Measurements from ENCODE around the gene CTNNA3.
"Not testable (repeated sequence)": the region's sequence is repeated elsewhere in the genome, so short reads cannot be mapped to it uniquely, and the experiment has no call there.

Gene CTNNA3

DNA sequence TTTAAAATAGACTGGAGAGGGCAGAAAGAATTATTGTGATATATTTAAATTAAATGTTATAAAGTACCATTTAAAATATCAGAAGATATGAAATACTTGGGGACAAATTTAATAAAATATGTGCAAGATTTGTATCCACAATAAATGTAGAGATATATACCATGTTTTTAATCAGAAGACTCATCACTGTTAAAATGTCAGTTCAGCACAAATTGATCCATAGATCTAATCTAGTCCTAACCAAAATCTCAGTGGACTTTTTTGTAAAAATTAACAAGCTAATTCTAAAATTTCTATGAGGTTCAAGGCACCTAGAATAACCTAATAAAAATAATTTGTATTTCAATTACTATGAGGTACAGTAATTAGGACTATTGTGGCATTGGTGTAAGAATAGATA, 96.4 kb downstream of the CTNNA3 start:
- DNase-seq: no peak

DNA sequence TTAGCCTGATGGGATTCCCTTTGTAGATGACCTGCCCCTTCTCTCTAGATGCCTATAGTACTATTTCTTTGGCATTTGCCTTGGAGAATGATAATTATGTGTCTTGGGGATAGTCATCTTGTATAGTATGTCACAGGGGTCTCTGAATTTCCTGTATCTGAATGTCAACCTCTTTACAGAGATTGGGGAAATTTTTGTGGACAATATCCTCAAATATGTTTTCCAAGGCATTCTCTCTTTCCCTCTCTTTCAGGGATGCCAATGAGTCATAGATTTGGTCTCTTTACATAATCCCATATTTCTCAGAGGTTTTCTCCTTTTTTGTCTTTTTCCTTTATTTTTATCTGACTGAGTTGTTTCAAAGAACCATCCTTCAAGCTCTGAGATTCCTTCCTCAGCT, 99.4 kb downstream of the CTNNA3 start:
- no peak for DNase-seq

DNA sequence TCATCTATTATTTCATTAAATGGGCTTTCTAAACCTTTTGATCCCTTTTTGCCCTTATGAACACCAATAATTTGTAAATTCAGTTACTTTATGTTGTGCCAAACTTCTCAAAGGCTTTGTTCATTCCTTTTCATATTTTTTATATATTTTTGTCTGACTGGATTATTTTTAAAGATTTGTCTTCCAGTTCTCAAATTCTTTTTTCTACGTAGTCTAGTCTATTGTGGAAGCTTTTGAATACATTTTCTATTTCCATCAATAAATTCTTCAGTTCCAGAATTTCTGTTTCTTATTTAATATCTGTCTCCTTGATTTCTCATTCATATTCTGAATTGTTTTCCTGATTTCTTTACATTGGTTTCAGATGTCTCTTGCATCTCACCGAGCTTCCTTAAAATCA, 108.2 kb downstream of the CTNNA3 start:
- DNase-seq: no peak

DNA sequence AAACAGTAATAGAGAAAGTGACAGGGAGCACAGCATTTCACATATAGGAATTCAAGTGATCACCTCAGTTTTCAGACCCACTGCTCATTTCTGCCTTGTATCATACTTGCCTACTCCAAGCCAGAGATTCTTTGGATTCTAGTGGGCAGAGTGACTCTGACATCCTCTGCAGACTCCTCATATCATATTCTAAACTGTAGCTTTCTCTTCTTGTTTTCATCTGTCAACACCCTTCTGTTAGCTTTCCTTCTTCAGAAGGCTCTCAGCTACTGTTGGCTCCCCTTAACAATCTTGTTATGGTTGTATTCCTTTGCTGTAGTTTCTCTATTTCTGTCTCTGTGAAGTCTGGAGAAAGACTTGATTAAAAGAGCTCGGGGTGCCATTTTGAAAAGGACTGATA, 120.5 kb downstream of the CTNNA3 start:
- DNase-seq: no peak

DNA sequence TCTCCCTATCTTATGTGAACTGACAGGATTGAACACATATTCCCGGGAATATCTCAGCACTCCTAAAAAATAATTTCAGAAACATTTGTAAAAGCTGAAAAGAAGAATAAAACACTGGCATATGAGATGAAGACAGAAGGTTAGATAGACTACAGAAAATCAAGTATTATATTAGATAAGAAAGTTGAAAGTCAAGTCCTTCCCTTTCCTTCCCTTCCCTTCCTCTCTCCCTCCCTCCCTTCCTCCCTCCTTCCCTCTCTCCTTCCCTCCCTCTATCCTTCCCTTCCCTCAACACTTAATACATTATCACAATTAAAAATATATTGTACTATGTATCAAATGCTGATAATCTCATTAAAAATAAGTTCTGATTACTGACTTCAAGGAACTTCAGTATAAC, 122.5 kb downstream of the CTNNA3 start:
- no peak for DNase-seq

DNA sequence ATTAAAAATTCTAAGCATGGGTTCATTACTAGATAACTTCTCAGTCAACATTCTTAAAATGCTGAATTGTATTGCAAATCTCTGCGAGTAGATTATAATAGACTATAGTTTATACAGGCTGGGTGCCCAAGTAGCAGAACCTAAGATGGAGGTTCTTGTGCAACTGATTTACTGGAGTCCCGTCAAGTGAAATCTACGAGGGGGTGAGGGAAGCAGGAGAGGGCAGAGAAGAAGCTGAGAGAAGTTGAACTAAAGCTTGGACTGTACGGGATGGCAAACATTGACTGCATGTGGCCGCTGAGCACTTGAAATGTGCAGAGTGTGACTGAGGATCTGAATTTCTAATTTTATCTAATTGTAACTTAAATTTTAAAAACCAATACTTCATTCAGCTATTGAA, 124.5 kb downstream of the CTNNA3 start:
- no peak for DNase-seq

DNA sequence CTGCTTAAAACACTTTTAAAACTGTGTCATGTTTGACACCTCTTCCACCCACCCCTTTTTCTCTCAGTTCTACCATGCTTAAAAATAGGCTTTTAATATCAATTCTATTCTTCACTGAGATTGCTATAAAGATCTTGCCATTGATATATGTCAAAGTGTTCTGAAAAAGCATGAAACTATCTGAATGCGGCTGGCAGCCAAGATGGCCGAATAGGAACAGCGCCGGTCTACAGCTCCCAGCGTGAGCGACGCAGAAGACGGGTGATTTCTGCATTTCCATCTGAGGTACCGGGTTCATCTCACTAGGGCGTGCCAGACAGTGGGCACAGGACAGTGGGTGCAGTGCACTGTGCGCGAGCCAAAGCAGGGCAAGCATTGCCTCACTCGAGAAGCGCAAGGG, 137.7 kb downstream of the CTNNA3 start:
- not testable (repeated sequence) for DNase-seq

DNA sequence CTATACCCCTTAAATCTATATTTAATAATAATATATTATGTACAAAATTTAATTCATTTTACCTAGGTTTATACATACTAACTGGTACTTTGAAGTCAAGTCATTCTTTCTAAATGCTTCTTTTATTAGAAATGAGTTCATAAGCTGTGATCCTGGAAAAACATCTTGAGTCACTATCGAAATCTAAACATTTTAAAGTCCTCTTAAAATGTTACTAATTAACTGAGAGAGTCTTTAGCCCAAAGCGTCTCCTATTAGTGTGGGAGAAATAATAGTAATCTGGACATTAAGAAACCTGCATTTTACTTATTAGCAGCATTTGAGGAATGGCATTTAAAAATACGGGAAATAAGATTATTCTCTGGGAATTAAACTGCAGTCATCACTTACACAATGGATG, 142.7 kb downstream of the CTNNA3 start:
- no peak for DNase-seq

DNA sequence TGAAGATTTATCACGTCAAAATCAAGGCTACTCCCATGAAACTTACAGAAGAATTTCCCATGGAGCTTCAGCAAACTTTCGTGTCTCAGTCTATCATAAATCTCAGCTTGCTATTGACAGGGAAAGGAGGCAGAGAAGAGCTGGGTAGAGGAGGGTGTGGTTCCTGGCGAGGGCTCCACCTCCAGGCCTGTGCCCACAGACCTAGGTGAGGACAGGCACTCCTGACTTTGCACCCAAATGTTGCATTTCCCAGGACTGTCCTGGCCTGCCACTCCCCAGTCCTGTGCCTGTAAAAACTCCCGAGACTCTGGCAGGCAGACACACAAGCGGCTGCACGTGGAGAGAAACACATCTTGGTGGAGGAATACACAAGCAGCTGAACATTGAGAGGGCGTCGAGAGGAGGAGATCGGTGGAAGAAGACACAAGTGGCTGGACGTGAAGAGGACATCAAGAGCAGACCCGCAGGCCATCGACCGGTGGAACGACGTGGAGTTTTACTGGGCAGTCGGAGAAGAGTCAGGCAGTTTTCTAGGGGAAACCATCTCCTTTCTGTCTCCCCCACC, 145.1 kb downstream of the CTNNA3 start:
- no peak for DNase-seq

DNA sequence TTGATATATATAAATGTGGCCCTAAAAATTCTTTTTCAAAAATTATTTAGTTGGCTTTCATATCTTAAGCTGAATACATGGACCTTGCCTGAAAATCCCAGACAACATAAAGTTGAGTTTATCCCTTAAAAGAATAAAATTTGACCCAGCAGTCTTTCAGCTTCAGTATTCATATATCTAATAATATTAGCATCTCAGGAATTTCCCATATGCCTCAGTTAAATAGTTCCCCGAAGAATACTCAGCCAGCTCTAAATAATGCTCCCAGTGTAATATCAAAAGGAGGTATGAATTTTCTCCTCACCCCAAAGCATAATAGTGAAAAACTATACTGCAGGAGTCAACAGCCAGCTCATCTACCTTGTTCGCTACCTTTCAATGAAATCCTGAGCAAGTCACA, 145.9 kb downstream of the CTNNA3 start:
- no peak for DNase-seq

DNA sequence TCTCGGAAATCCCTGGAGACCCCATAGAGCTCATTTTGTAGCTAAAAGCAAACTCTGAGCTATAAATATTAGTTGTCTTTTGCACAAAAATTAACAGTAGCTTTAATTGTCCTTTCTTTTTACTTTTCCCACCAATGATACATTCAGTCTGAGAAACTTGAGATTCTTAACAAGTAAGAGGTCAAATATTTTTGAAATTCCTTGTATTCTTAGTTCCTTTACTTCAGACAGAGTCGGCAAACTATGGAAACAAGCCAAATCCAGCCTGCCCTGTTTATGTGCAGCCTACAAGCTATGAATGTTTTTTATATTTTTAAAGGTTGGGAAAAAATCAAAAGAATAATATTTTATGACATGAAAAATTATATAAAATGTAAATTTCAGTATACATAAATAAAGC, 146.6 kb downstream of the CTNNA3 start:
- no peak for DNase-seq

DNA sequence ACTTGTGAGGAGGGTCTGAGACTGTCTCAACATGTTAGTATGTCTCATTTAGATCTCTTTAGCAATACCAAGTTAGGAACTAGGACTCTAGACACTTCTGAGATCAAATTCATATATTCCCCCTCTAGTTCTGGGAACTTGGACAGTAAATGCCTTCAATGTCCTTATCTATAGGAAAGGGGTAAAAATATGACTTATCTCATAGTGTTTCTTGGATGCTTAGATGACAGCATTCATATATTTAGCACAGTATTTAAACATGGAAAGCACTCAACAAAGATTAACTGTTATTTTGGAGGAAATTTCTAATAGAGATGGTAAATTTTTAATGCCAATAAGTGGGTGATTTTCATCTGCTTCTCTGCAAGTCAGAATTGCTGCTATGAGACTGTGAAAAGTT, 154.6 kb downstream of the CTNNA3 start:
- no peak for DNase-seq

DNA sequence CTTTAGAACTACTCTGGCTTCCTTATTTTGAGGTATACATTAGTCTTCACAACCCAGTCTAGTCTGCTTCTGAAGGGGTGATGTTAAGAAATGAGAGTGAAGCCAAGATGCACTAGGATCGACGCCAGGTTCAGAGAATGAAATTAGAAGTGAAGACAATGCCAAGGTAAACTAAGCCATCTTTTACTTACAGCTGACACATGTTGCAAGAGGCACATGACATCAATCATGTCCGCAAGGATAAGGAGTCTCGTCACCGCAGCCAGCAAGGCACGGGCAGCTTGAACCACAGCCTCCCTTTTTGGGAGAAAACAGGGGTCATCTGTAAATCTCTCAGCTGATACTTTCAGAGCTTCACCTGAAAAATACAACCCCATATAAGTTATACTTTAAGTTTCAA, 156.7 kb downstream of the CTNNA3 start:
- DNase-seq: no peak

DNA sequence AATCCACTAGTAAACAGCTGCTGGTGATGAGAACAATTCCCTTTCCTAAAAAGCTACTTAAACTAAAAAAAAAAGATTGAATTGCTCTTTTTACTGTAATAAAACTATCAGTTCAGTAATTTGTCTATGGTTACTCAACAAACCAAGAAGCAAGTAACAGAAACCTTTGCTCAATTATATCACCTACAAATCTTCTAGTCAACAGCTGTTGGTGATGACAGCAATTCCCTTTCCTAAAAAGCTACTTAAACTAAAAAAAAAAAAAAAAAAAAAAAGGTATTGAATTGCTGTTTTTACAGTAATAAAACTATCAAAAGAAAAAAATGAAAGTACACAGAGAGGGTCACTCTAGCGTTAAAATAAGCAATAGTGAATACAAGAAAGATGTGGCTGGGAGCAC, 158.1 kb downstream of the CTNNA3 start:
- no peak for DNase-seq

DNA sequence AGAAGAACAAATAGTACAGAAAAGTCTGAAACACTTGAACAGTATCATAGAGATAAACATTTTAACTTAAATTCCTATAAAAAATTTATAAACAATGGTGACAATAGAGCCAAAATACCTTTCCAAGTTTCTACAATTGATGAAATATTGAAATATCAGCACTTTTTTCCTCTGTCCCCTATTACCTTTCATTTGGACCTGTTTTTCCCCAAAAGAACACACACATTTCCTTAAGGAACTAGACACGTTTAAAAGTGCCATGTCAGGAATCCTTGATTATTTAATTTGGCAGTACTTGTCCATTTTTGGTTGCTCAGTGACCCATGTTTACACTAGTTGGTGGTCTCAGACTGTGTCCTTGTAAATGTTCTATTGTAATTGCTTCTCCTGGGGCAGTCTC, 162.6 kb downstream of the CTNNA3 start:
- no peak for DNase-seq

DNA sequence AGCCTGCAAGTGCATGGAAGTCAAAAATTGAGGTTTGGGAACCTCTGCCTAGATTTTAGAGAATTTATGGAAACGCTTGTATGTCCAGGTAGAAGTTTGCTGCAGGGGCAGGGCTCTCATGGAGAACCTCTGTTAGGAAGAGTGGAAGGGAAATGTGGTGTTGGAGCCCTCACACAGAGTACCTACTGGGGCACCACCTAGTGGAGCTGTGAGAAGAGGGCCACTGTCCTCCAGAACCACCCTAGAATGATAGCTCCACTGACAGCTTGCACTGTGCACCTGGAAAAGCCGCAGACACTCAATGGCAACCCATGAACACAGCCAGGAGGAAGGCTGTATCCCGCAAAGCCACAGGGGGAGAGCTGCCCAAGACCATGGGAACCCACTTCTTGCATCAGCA, 165.0 kb downstream of the CTNNA3 start:
- DNase-seq: not testable (repeated sequence)

DNA sequence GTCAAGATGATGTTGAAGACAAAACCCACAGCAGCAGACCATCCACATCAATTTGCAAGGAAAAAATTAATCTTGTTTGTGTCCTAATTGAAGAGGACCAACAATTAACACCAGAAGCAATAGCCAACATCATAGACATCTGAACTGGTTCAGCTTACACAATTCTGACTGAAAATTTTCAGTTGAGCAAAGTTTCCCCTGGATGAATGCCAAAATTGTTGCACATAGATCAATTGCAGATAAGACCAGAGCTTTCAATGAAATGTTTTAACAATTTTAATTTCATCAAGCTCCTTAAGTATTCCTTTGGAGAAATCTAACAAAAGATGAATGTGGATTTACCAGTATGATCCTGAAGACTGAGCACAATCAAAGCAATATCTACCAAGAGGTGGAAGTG, 168.6 kb downstream of the CTNNA3 start:
- no peak for DNase-seq

DNA sequence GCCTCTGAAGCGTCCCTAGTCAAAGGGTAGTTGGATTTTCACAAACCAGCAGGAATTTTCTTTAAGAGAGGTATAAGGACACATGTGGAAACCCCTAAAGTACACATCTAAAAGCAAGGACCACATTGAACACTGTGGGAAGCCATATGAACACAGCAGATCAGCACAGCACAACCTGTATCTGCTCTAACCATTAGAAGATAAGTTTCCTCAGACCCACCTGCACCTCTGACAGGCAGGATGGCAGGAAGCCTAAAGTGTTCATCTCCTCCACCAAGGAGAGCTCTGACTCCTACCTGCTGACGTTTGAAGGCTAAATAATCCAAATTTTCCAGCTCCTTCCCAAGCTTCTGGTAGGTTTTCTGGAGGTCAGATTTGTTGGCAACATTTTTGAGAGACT, 174.4 kb downstream of the CTNNA3 start:
- DNase-seq: no peak

DNA sequence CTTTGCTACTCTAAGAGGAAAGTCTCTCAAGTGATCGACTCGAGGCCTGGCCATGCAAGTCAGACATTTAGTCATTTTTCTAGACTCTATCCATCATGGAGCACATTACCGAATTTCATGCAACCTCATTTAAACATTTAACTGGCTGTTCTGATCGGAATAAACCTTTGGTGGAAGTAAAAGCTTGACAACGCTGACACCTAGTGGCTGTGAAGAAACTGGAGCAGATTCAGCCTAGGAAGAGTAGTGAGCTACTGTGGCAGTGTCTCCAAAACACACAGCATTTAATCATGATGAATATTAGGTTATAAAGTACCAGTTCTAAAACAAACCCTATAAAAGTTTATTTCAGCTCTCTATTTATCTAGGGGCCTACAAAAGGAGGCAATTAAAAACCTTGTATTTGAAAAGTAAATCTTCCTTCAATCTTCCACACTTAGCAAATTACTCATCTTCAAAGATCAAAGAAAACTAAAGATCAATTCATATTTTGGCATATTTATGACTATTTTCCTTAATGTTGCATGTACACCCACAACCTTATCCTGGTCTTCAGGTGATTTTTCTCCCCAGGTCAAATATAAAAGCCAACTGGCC, 175.0 kb downstream of the CTNNA3 start:
- DNase-seq: no peak

DNA sequence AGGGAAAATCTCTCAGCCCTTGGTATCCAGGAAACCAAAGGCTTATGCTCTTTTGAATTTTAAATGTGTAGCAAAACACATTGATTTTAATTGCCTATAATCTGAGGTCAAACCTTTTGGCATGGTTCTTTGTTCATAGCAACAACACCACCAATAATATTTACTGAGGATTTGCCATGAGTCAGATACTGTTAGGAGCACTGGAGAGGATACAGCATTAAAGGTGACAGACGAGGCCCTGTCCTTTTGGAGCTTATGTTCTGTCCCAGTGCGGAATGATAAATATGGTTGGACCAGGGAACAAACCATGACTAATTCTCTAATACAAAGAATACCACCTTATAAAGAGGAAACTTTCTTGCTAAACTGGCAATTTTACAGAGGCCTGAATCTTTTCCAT, 176.6 kb downstream of the CTNNA3 start:
- DNase-seq: no peak

DNA sequence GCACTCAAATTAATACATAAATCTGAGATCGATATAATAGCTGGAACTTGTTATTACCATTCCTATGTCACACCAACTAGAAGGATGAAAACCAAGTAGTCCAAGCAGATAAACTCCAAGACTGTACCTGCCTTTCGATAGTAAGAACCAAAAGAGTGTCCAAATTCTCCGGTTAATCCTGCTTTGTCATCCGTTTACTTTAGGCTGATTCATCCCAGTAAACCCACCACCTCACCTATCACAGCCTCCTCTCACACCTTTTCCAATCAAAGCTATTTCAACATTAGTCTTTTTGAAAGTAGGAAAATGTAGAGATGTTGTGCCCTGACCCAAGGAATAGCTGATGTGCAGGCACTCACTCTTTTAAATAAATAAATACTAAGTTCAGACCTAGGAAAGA, 177.2 kb downstream of the CTNNA3 start:
- DNase-seq: no peak

DNA sequence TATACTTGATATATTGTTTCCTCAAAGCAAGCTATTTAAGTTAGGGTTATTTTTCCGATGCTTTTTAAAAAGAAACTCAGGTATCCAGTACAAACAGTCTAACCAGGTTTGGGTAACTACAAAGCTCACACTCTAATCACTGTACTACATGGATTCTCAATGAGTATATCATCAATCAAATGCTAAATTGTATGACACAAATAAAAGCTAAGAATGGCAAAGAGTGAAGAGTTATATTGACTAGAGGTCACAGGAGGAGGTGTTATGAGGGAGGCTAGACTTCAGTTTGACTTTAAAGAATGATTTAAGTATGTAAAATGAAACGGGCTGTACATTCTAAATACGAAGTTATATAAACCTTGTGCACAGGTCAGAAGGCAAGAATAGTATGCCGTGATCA, 178.0 kb downstream of the CTNNA3 start:
- DNase-seq: no peak

DNA sequence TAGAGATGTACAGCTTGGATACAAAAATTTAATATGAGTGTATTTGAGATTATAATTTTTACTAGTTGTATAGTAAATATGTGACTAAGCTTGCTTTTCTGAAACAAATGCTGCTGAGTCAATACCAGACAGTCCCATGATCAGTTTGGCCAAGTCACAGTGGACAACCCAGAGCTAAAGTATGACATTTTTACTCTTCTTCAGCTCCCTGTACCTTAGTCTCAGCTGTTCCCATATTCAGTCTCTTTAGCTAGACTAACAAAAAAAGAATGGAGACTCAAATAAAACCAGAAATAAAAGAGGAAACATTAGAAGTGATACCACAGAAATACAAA, 189.3 kb downstream of the CTNNA3 start:
- DNase-seq: no peak

DNA sequence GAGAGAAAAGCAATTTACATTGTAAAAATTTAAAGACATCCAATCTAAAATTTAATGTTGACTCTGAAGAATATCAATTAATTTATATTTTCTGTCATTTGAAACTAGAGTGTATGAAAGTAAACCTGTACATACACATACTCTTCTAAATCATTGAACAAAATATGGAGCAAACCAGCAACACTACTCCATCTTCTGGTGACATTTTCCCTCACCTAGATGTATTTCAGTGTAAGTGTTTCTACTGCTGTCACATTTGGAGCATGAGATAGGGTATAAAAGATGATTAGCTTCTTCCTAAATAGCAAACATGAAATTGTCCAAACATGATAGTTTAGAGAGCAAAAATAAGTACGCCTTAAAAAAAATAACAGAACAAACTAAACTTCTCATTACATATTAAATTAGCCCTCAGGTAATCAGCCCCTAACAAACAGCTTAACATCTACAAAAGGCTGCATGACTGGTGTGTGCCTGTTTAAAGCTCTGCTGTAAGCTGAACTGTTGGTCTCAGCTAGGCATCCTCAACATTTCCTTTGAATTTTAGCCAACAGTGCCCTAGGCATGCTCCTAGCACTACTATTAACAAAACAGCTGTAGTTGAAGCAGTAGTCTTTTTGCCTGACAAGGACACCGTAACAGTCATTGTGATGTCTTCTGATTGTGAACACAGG, 189.8 kb downstream of the CTNNA3 start:
- no peak for DNase-seq
